HCT116 (cell line): ENCODE measurements around the gene TMC1.

Experiments
- CTCF ChIP-seq, 3 experiments: fragments of 200-600 bp in 1 of 3; sonication (generic) in 1 of 3; IDR thresholded peaks in 2 of 3; conservative IDR thresholded peaks in 1 of 3; 2 replicates each; pipeline ENCODE4 v1.5.1; 2012 to 2017; ENCODE audit warnings: low read depth in 2 of 3, low read length in 2 of 3, antibody characterized with exemption in 1 of 3, borderline replicate concordance in 1 of 3, control low read depth in 1 of 3, mild to moderate bottlenecking in 1 of 3, mixed read lengths in 1 of 3, mixed run types in 1 of 3, moderate library complexity in 1 of 3; ENCODE audit not compliant: insufficient read depth in 1 of 3
- FOSL1 ChIP-seq: IDR thresholded peaks from 2 replicates; pipeline ENCODE4 v1.6.1; 2012; ENCODE audit warnings: low read depth
- POLR2A ChIP-seq: IDR thresholded peaks from 2 replicates; pipeline ENCODE4 v1.7.0; 2011; ENCODE audit warnings: borderline replicate concordance; ENCODE audit not compliant: insufficient read depth, insufficient read length; ENCODE audit errors: extremely low read depth
- RAD21 ChIP-seq: IDR thresholded peaks from 2 replicates; pipeline ENCODE4 v1.6.1; 2012; ENCODE audit warnings: low read depth, mild to moderate bottlenecking
- SIN3A ChIP-seq: IDR thresholded peaks from 2 replicates; pipeline ENCODE4 v1.6.1; 2012; ENCODE audit warnings: low read depth
- SRF ChIP-seq: IDR thresholded peaks from 2 replicates; pipeline ENCODE4 v1.6.1; 2012; ENCODE audit warnings: low read depth
- YY1 ChIP-seq: IDR thresholded peaks from 2 replicates; pipeline ENCODE4 v1.6.1; 2011; ENCODE audit warnings: low read length, low read depth, moderate library complexity, mild to moderate bottlenecking; ENCODE audit not compliant: insufficient replicate concordance; ENCODE audit errors: extremely low read depth
- ZBTB33 ChIP-seq: IDR thresholded peaks from 2 replicates; pipeline ENCODE4 v1.6.1; 2011; ENCODE audit warnings: mild to moderate bottlenecking, low read length, moderate library complexity; ENCODE audit not compliant: insufficient replicate concordance; ENCODE audit errors: extremely low read depth

- TF ChIP-seq POLR2A: no peak
- no peak for TF ChIP-seq CTCF (IDR thresholded peaks at IDR 0.05 in 2 of 3, conservative IDR thresholded peaks at IDR 0.05 in 1 of 3; ENCODE audit: borderline replicate concordance in 1 of 3, insufficient read depth in 1 of 3, low read depth in 2 of 3, low read length in 2 of 3)
- TF ChIP-seq FOSL1: no peak
- no peak for TF ChIP-seq YY1
- TF ChIP-seq RAD21: no peak
- no peak for TF ChIP-seq SIN3A
- no peak for TF ChIP-seq SRF
- TF ChIP-seq ZBTB33: no peak
These were observed 29.9 kb downstream of the TMC1 start for GRCh38 chr9:72551306-72551705.
